Measurements from ENCODE around the gene DIPK2A.

DIPK2A gene

DNA sequence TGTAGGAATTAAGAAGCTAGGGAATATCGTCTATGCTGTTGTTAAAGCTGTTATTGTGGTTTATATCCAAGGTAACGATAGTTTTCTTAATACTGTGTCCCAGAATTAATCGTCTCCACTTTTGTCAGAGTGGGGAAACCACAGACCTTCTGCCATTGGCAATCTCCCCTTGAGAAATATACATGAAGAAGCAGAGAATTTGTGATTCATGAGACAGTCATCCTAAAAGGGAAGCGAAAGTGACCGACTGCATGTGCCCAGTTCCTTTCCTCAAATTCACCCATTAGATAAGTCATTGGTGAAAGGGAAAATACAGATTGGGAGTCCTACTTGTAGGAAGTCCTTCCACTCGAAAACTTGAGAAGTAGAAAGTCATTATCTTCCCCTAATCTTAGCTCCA, 26.6 kb downstream of the DIPK2A start:
- Histone ChIP-seq H3K9me3 (ENCODE audit: control insufficient read depth, low read length) (no peaks in the 10 kb centered on the region), H3K27me3 (replicated peaks; ENCODE audit: control insufficient read depth, insufficient read depth, low read length, poor library complexity, severe bottlenecking) (no peaks in the 10 kb centered on the region), H3K36me3 (ENCODE audit: control insufficient read depth, insufficient read depth, low read length) (no peaks in the 10 kb centered on the region), H3K4me3 (ENCODE audit: insufficient read depth, low read depth, low read length, poor library complexity, severe bottlenecking) (no peak overlapping the region), H3K27ac (ENCODE audit: insufficient read depth, low read length, poor library complexity, severe bottlenecking) (no peak overlapping the region), H3K4me1 (ENCODE audit: control insufficient read depth, insufficient read depth, low read length, poor library complexity, severe bottlenecking) (no peaks in the 10 kb centered on the region)
- DNase-seq, result no peak

DNA sequence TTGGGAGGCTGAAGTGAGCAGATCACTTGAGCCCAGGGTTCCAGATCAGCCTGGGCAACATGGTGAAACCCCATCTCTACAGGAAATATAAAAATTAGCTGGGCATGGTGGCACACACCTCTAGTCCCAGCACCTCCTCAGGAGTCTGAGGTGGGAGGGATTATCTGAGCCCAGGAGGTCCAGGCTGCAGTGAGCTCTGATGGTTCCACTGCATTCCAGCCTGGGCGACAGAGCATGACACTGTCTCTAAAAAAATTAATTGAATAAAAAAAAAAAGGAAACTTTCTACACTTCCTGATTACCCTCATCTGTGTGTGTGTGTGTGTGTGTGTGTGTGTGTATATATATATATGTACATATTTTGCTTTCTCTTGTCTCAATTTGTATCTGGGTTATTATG, 31.4 kb downstream of the DIPK2A start:
- Histone ChIP-seq H3K36me3 (ENCODE audit: control insufficient read depth, insufficient read depth, low read length) (no peaks in the 10 kb centered on the region), H3K27ac (ENCODE audit: insufficient read depth, low read length, poor library complexity, severe bottlenecking) (no peak overlapping the region), H3K9me3 (ENCODE audit: control insufficient read depth, low read length) (no peaks in the 10 kb centered on the region), H3K4me1 (ENCODE audit: control insufficient read depth, insufficient read depth, low read length, poor library complexity, severe bottlenecking) (no peaks in the 10 kb centered on the region), H3K4me3 (ENCODE audit: insufficient read depth, low read depth, low read length, poor library complexity, severe bottlenecking) (no peak overlapping the region), H3K27me3 (replicated peaks; ENCODE audit: control insufficient read depth, insufficient read depth, low read length, poor library complexity, severe bottlenecking) (no peaks in the 10 kb centered on the region)
- no peak for DNase-seq

DNA sequence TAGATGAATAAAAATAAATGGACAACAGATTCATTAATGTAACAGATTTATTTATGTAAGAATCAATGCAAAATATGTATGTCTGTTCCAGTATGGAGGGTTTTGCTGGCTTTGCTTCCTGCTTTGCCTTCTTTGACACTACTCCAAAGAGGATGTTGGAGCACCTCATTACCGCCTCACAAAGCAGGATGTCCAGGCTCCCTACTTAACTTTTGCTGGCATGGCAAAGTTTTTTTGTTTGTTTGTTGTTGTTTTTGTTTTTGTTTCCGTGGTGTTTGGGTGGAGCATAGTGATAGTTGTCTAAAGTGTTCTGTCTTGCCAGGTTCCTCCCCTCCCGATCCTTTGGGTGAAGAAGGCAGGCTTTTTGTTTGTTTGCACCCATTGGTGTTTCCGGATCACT, 38.7 kb downstream of the DIPK2A start:
- H3K27me3 ChIP-seq (replicated peaks; ENCODE audit: control insufficient read depth, insufficient read depth, low read length, poor library complexity, severe bottlenecking), result no peaks in the 10 kb centered on the region
- no peaks in the 10 kb centered on the region for H3K4me1 ChIP-seq (ENCODE audit: control insufficient read depth, insufficient read depth, low read length, poor library complexity, severe bottlenecking)
- no peak overlapping the region for H3K27ac ChIP-seq (ENCODE audit: insufficient read depth, low read length, poor library complexity, severe bottlenecking)
- H3K4me3 ChIP-seq (ENCODE audit: insufficient read depth, low read depth, low read length, poor library complexity, severe bottlenecking), result no peak overlapping the region
- DNase-seq, result no peak
- no peaks in the 10 kb centered on the region for H3K9me3 ChIP-seq (ENCODE audit: control insufficient read depth, low read length)
- no peaks in the 10 kb centered on the region for H3K36me3 ChIP-seq (ENCODE audit: control insufficient read depth, insufficient read depth, low read length)

- no peak overlapping the region for H3K27ac ChIP-seq (ENCODE audit: insufficient read depth, low read length, poor library complexity, severe bottlenecking)
- DNase-seq, result no peak
- no peaks in the 10 kb centered on the region for H3K4me1 ChIP-seq (ENCODE audit: control insufficient read depth, insufficient read depth, low read length, poor library complexity, severe bottlenecking)
- H3K9me3 ChIP-seq (ENCODE audit: control insufficient read depth, low read length), result no peaks in the 10 kb centered on the region
- H3K36me3 ChIP-seq (ENCODE audit: control insufficient read depth, insufficient read depth, low read length), result no peaks in the 10 kb centered on the region
- H3K27me3 ChIP-seq (replicated peaks; ENCODE audit: control insufficient read depth, insufficient read depth, low read length, poor library complexity, severe bottlenecking), result no peaks in the 10 kb centered on the region
- no peak overlapping the region for H3K4me3 ChIP-seq (ENCODE audit: insufficient read depth, low read depth, low read length, poor library complexity, severe bottlenecking)
Observed at GRCh38 chr3:144011251-144011799, 39.7 kb downstream of the DIPK2A start.

GRCh38 chr3:144015133-144015532, 43.5 kb downstream of the DIPK2A start:
- Histone ChIP-seq H3K27ac (ENCODE audit: insufficient read depth, low read length, poor library complexity, severe bottlenecking) (no peak overlapping the region), H3K4me1 (ENCODE audit: control insufficient read depth, insufficient read depth, low read length, poor library complexity, severe bottlenecking) (no peaks in the 10 kb centered on the region), H3K4me3 (ENCODE audit: insufficient read depth, low read depth, low read length, poor library complexity, severe bottlenecking) (no peak overlapping the region), H3K9me3 (ENCODE audit: control insufficient read depth, low read length) (no peaks in the 10 kb centered on the region), H3K27me3 (replicated peaks; ENCODE audit: control insufficient read depth, insufficient read depth, low read length, poor library complexity, severe bottlenecking) (no peaks in the 10 kb centered on the region), H3K36me3 (ENCODE audit: control insufficient read depth, insufficient read depth, low read length) (no peaks in the 10 kb centered on the region)
- no peak for DNase-seq

GRCh38 chr3:144018776-144019175, 47.2 kb downstream of the DIPK2A start:
- H3K4me3 ChIP-seq (ENCODE audit: insufficient read depth, low read depth, low read length, poor library complexity, severe bottlenecking), result no peak overlapping the region
- H3K4me1 ChIP-seq (ENCODE audit: control insufficient read depth, insufficient read depth, low read length, poor library complexity, severe bottlenecking), result no peaks in the 10 kb centered on the region
- H3K27ac ChIP-seq (ENCODE audit: insufficient read depth, low read length, poor library complexity, severe bottlenecking), result no peak overlapping the region
- H3K9me3 ChIP-seq (ENCODE audit: control insufficient read depth, low read length), result no peaks in the 10 kb centered on the region
- no peak for DNase-seq
- H3K27me3 ChIP-seq (replicated peaks; ENCODE audit: control insufficient read depth, insufficient read depth, low read length, poor library complexity, severe bottlenecking), result no peaks in the 10 kb centered on the region
- no peaks in the 10 kb centered on the region for H3K36me3 ChIP-seq (ENCODE audit: control insufficient read depth, insufficient read depth, low read length)

Measured in effector memory CD4-positive, alpha-beta T cell (primary cell).